GM19438 (cell line): Measurements from ENCODE around the gene WDR49.
"Not testable (repeated sequence)": the region's sequence is repeated elsewhere in the genome, so short reads cannot be mapped to it uniquely, and the experiment has no call there.

Experiments
- ATAC-seq: cut with Tn5 transposase; IDR thresholded peaks from one replicate; pipeline ENCODE4 v1.9.1; 2021; ENCODE audit warnings: low read depth; ENCODE audit not compliant: unreplicated experiment

The WDR49 gene

DNA sequence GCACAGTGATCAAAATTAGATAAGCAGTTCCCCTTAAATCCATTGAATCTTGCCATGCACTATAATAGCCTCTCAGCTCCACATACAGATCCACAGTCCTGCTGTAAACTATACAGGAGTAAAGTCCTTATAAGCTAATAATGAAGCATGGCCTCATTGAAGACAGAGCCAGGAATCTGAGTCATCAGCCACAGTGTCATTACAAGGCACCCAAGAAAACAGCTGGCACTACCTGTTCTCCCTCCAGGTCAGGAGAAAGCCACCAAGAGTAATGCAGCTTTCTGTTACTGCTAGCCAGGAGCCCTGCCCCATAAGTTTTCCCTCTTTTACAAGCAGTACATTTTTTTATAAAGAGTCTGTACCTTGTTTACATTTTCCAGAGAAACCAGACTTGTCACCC is 27.3 kb downstream of the WDR49 start:
- no peak for ATAC-seq

DNA sequence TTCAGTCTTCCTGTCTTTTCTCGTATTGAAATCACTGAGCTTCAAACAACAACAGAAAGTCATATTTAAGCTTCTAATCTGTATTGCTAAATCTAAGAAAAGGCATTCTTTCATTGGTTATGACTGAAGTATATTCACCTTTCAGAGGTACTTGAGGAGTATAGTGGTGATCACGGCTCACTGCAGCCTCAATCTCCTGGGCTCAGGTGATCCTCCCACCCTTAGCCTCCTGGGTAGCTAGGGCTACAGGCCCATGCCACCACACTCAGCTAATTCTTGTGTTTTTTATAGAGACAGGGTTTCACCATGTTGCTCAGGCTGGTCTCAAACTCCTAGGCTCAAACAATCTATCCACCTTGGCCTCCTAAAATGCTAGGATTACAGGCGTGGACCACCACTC is 38.7 kb downstream of the WDR49 start:
- no peak for ATAC-seq

DNA sequence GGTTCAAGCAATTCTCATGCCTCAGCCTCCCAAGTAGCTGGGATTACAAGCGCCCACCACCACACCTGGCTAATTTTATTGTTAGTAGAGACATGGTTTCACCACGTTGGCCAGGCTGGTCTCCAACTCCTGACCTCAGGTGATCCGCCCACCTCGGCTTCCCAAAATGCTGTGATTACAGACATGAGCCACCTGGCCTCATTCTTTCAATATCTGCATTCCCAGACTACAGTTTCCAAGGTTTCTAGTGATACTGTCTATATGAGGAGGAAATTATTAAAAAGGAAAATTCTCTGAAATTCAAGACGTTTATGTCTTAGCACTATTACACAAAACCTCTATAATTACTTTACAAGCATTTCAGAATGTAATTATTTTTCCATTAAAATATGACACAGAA is 39.5 kb downstream of the WDR49 start:
- ATAC-seq, result not testable (repeated sequence)

DNA sequence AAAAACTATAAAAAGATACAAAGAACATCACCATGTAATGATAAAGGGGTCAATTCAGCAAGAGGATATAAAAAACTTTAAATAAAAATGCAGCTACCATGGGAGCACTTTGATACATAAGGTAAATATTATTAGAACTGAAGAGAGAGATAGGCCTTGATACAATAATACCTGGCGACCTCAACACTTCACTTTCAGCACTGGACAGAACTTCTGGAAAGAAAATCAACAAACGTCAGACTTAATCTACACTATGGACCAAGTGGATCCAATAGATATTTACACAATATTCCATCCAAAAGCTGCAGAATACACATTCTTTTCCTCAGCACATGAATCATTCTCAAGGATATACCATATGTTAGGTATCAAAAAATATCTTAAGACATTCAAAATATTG is 42.0 kb downstream of the WDR49 start:
- ATAC-seq, result no peak

DNA sequence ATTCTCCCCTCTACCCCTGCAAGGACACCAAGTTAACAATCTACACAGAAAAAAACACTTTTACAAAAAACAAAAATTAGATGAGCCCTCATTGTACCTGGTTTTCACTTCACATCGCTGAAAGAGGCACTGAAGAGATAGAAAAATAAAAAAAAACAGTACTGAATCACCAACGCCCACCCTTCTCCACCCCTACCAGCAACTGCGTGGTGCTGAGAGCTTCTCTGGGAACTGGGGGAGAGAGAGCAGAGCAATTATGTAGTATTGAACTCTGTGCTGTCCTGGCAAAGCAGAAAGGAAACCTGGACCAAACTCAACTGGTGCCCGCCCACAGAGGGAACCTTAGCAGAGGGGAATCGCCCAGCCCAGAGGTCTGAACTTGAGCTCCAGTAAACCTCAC is 44.6 kb downstream of the WDR49 start:
- no peak for ATAC-seq

DNA sequence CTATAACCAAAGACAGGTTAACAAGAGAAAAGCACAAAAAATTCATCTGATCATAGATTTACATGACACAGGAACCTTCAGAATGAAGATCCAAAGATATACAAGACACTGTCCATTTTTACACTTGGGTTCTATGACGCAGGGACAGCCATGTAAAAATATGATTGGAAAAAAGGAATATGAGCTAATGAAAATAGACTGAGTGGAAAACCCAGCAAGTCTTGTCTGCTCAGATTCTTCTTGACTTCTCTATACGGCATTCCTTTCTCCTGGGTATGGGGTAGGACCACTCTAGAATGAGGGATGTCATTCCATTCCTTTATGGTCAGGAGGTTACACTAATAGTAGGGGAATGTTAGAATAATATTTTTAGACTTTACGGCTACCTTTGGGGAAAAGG is 46.9 kb downstream of the WDR49 start:
- ATAC-seq, result no peak

DNA sequence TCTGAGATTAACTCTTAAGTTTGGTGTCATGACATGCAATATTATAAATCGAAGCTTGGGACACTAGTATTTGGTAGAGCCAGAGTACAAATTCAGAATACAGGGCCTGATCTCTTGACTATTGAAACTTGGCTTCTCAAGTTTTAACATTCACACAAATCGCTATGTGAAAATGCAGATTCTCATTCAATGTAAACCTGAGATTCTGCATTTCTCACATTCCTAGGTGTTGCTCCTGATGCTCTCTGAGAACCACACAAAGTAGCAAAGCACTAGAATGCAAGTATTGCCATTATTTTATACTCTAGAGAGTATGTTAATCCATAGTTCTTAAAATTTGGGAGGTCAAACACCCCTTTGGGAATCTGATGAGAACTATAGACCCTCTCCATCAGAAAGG is 47.9 kb downstream of the WDR49 start:
- ATAC-seq, result no peak

DNA sequence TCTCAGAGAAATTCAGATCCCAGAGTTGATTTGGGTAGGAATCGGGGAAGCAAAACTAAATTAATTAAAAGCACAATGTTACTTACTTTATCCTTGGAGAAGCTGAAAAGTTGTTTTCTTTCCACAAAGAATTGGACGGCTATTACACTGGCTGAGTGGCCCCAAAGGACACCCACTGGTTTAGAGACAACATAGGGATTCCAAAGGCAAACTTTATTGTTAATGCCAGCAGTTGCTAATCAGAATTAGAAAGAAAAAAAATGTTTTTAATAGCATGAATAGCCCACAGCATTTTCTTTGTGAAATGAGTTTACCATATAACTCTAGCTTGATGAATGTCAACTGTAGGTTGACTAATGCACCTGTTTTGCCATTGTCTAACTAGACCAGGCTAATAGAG is 51.7 kb downstream of the WDR49 start:
- ATAC-seq, result no peak

DNA sequence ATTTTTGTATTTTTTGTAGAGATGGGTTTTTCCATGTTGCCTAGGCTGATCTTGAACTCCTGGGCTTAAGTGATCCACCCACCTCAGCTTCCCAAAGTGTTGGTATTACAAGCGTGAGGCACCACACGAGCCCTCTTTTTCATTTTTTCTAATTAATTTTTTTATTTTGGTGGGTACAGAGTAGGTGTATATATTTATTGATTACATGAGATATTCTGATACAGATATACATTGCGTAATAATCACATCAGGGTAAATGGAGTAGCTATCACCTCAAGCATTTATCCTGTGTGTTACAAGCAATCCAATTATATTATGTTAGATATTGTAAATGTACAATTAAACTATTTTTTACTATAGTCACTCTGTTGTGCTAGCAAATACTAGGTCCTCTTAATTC is 66.1 kb downstream of the WDR49 start:
- ATAC-seq, result no peak

DNA sequence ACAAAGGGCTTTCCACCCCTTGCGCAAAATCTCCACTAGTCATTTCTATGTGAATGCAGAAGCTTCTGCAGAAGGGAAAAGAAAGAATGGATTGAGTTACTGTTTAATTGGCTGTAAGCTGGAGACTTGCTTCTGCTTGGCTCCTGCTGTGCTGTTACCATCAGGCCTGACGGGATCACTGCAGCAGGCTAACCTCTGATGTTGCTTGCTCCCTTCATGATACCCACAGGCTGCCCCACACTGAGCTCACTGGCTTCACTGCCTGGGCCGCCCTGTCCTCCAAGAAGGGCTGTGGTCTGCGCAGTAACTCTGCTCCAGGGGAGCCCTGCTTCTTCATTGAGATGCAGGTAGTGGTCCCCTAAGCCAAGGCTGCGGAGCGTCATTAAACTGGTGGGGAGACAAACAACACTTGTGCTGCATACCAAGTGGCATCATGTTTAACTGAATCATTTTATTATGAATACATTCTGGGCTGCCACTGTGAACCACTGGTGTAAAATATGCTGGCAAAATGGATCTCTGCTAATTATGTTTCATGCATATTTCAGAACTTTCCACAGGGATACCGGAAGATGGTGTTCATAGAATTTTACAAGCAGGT is 78.6 kb downstream of the WDR49 start:
- ATAC-seq, result no peak

DNA sequence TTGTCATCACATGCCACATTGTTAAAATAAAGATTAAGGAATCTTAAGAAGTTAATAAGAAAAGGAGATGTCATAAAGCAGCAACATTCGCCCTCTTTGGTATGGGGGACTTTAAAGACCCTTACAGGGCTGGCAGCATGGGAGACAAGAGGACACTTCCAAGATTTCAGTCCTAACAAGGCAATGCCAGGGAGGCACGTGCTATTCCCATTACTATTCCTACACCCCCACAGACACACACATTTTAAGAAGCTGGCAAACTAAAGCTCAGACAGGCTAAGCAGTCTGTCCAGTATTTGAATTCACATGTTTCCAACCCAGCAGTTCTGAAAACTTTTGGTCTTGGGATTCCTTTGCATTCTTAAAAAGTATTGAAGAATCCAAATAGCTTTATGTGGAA is 80.8 kb downstream of the WDR49 start:
- ATAC-seq, result no peak

DNA sequence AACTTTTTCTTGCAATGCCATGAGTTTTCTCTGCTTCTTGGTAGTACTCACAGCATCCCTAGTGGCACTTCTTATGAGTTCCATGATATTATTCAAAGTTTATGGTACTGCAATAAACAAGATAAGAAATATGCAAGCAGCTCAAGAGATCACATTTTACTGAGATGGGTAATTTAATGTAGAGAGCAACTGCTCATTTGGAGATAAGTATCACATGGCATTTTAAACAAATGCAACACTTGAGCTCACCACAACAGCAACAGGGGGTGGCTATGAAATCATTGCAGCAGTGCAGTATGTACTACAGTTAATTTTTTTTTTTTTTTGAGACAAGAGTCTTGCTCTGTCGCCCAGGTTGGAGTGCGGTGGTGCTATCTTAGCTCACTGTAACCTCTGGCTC is 85.1 kb downstream of the WDR49 start:
- no peak for ATAC-seq

DNA sequence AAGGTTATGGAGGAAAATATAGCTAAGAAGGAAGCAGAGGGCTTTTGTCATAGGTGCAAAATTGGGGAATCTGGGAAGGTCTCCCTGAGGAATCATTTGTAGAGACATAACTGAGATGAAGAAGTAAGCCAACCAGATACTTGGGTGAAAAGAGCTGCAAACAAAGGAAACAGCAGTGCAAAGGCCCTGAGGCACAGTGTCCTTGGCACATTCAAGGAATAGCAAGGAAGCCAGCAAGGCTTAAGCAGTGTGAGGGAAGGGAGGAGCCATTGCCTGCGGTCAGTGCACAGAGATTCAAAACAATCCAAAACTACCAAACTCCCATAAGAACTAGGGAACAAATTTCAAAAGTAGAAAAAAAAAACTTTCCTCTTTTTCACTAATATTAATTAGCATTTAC is 88.3 kb downstream of the WDR49 start:
- no peak for ATAC-seq

DNA sequence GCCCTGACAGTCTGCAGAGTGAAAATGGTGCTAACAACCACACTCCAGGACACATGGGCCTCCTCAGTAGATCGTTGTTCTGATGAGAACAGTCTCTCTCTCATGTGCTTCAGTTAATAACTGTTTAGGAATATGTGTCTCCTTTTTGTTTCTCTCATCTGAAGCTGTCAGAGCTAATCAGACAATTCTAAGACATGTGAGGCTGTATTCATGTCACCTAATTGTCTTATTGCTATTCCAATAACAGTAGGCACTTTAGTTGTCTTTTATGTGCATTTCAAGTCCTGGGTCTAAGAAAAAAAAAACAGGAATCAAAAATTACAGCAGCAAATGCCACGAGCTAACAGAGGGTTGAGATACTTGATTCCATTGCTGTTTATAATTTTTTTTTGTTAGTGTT is 89.1 kb downstream of the WDR49 start:
- no peak for ATAC-seq

DNA sequence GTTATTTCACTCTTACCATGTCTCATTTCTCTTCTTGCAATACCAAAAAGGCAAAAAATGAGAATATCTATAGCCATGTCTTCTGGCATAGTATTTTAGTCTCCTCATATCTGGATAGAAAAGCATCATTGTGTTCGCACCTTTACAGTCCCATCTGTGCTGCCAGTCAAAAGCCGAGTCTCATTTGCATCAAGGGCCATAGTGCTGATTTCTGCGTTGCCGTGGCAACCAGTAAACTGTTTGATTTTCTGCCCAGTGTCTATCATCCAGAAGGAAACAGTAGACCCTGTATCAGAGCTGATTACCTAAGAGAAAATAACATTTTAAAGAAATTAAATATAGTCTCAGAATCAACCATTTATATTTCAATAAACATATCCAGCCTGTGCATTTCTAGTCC is 93.8 kb downstream of the WDR49 start:
- no peak for ATAC-seq

DNA sequence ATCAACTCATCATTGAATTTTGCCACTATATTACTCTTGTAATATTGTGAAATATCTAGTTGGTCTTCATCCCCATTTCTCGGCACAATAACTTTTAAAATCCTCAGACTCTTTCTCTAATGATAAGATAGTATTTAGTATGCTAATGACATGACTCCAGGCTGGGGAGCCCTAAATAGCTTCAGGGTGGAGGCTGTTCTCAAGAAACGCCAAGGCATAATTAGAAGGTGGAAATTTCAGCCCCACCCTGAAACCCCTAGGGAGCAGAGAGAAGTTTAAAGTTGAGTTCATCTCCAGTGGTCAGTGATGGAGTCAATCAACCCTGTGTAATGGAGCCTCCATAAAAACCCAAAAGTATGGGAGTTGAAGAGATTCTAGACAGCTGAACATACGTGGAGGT is 98.8 kb downstream of the WDR49 start:
- no peak for ATAC-seq

DNA sequence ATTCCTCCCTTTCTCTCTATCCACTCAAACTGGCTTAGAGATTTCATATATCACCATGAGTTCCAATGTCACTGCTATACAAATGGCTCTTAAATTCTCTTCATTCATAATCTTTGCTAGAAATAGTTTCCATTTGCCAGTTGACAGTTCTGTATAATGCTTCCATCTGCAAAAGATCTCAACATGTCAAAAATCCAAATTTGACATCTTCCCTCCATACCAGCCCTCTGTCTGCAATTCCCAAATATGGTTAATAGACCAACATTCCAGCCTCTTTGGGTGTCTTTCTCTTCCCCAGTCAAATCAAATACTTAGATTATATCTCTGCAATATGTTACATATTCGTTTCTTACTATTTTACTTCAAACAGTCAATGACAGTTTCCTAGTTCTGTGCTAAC is 115.7 kb downstream of the WDR49 start:
- ATAC-seq, result no peak

DNA sequence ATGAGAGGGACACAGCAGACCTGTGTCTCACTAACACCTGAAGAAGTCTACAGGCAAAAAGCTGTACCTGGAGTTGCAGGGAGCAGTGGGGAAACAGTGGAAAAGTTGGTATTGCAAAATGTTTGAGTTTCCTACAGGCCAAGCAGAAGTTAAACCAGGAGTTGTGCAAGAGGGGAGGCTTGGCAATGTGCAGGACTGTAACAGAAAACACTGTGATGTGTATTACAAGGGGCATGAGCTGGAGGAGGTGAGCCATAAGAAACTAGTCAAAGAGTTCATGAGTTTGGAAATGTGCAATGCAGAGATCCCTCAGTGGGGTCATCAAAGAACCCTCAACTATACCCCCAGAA is 132.8 kb downstream of the WDR49 start:
- no peak for ATAC-seq

DNA sequence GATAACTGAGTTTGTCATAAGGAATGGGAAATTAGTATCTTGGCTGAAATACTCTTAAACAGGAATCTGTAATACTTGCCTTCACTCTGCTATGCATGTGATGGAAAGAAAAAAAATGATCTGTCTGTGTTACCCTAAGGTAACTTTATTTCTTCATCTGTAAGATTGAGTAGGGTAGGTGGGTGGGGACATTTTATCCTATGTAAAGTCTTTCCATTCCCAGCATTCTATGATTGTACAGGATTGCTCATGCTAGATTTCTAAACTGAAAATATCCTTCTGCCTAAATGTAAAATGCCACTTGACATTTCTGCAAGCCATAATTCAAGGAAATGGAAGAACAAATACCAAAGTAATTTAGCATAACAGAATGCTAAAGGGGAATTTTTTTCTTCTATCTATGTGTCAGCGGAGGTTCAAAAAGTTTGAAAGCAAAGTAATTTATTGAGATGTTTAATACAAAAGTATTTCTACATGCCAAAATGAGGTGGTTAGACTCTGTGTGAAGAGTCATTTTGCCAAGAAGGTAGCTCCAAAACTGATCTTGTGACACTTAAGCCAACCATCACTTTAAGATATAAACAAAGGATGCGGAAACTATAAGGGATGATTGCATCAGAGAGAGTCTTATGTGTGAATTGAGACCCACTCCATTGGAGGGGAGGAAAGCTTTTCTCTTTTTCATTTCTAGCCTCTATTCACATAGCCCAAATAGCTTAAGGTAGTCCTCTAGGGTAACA is 133.3 kb downstream of the WDR49 start:
- no peak for ATAC-seq

DNA sequence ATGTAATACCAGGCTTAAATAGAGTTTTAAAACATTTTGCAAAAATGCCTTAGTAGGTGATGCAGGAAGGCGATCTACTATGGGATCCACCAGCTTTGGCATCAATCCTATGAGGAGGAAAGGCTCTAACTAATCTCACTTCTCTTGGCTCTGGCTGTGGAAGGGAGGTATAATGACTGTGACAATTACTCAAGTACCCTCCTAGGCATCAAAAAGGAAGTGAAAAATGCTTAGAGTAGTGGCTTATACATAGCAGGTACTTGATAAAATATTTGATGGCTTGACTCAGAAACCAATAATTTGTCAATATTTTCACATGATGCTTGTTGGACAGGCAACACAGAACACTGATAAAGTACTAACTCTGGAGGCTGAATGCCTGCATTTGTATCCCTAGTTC is 145.8 kb downstream of the WDR49 start:
- ATAC-seq, result no peak

DNA sequence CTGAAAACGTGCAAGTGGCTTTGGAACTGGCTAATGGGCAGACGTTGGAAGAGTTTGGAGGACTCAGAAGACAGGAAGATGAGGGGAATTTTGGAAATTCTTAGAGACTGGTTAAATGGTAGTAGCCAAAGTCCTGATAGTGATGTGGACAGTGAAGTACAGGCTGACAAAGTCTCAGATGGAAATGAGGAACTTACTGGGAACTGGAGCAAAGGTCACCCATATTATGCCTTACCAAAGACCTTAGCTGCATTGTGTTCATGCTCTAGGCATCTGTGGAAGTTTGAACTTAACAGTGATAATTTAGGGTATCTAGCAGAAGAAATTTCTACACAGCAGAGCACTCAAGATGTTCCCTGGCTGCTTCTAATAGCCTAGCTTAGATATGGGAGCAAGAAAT is 151.3 kb downstream of the WDR49 start:
- no peak for ATAC-seq

DNA sequence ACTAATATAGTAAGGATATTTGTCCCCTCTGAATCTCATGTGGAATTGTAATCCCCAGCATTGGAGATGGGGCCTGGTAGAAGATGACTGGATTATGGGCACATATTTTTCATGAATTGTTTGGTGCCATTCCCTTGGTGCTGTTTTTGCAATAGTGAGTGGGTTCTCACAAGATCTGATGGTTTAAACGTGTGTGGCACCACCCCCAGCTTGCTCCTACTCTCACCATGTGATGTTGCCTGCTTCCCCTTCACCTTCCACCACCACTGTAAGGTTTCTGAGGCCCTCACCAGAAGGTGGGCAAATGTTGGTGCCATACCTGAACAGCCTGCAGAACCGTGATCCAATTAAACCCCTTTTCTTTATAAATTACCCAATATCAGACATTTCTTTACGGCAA is 151.8 kb downstream of the WDR49 start:
- no peak for ATAC-seq

DNA sequence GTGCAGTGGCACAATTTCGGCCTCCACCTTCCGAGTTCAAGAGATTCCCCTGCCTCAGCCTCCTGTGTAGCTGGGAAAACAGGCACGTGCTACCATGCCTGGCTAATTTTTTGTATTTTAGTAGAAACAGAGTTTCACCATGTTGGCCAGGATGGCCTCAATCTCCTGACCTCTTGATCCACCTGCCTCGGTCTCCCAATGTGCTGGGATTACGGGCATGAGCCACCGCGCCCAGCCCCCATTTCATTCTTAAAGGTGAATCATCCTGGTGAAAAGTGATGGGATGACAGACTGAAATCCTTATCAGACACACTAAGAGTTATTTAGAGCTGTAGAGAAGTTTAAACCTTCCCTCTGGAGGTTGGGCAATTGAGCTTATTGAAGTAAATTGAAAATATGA is 155.8 kb downstream of the WDR49 start:
- no peak for ATAC-seq
